GM23338 (cell line): Measurements from ENCODE around the gene NR1I2. TPM values are rescaled to one million over a fixed set of nuclear protein-coding genes. Genes with fewer than 3 reads are reported as not detected.

ENCODE experiments used
- ATAC-seq: fragments of 200-7000 bp; cut with Tn5 transposase; 3 replicates; pipeline ENCODE4 v1.9.1; 2020
- DNase-seq: peaks from one replicate; pipeline ENCODE4 v3.0.0-alpha.2; 2015; ENCODE audit warnings: low spot score
- H2AFZ ChIP-seq: fragments of 200-600 bp; sonication (generic); 2 replicates; pipeline ENCODE4 v1.8.0; 2016; ENCODE audit warnings: antibody characterized with exemption, mild to moderate bottlenecking, moderate library complexity
- H3F3A ChIP-seq: fragments of 200-600 bp; sonication (generic); replicated peaks from 2 replicates; pipeline ENCODE4 v1.8.0; 2017; ENCODE audit warnings: antibody characterized with exemption, mixed run types, low read depth
- H3K27ac ChIP-seq: fragments of 200-600 bp; sonication (generic); 2 replicates; pipeline ENCODE4 v1.6.1; 2016; ENCODE audit warnings: low read depth
- H3K27me3 ChIP-seq: fragments of 200-600 bp; sonication (generic); 2 replicates; pipeline ENCODE4 v1.8.0; 2016; ENCODE audit warnings: mild to moderate bottlenecking, mixed run types, moderate library complexity; ENCODE audit not compliant: insufficient read depth
- H3K36me3 ChIP-seq: fragments of 200-600 bp; sonication (generic); 2 replicates; pipeline ENCODE4 v1.8.0; 2016; ENCODE audit warnings: mild to moderate bottlenecking; ENCODE audit not compliant: insufficient read depth
- H3K4me1 ChIP-seq: fragments of 200-600 bp; sonication (generic); 2 replicates; pipeline ENCODE4 v1.8.0; 2016; ENCODE audit warnings: mild to moderate bottlenecking, moderate library complexity; ENCODE audit not compliant: insufficient read depth
- H3K4me2 ChIP-seq: fragments of 200-600 bp; sonication (generic); 2 replicates; pipeline ENCODE4 v1.7.1; 2017; ENCODE audit warnings: mixed run types
- H3K4me3 ChIP-seq: fragments of 200-600 bp; sonication (generic); 2 replicates; pipeline ENCODE4 v1.6.1; 2016; ENCODE audit warnings: mixed run types
- H3K79me2 ChIP-seq: fragments of 200-600 bp; sonication (generic); replicated peaks from 2 replicates; pipeline ENCODE4 v1.8.0; 2017; ENCODE audit warnings: mild to moderate bottlenecking; ENCODE audit not compliant: insufficient read depth
- H3K9me2 ChIP-seq: fragments of 200-600 bp; sonication (generic); 2 replicates; pipeline ENCODE4 v1.8.0; 2017; ENCODE audit not compliant: insufficient read depth
- H4K20me1 ChIP-seq: fragments of 200-600 bp; sonication (generic); replicated peaks from 2 replicates; pipeline ENCODE4 v1.8.0; 2017; ENCODE audit warnings: mild to moderate bottlenecking; ENCODE audit not compliant: insufficient read depth
- H3K27ac Mint-ChIP-seq: 2 replicates; pipeline ENCODE4 v1.8.0; 2020; ENCODE audit warnings: inconsistent platforms, mild to moderate bottlenecking, moderate library complexity, mixed read lengths
- H3K27me3 Mint-ChIP-seq: 3 replicates; pipeline ENCODE4 v1.8.0; 2022; ENCODE audit warnings: low read depth, mild to moderate bottlenecking, moderate library complexity, mixed read lengths, inconsistent platforms; ENCODE audit not compliant: insufficient read depth, poor library complexity
- H3K36me3 Mint-ChIP-seq: 3 replicates; pipeline ENCODE4 v1.8.0; 2021; ENCODE audit warnings: low read depth, mild to moderate bottlenecking, inconsistent platforms, moderate library complexity, mixed read lengths
- H3K4me1 Mint-ChIP-seq: 3 replicates; pipeline ENCODE4 v1.8.0; 2020; ENCODE audit warnings: mild to moderate bottlenecking, inconsistent platforms, mixed read lengths
- H3K4me3 Mint-ChIP-seq: 3 replicates; pipeline ENCODE4 v1.8.0; 2021; ENCODE audit warnings: moderate library complexity, mild to moderate bottlenecking, inconsistent platforms, mixed read lengths
- H3K9me3 Mint-ChIP-seq: 3 replicates; pipeline ENCODE4 v1.8.0; 2020; ENCODE audit warnings: moderate library complexity, mild to moderate bottlenecking, inconsistent platforms, mixed read lengths
- CREB1 ChIP-seq: fragments of 250-450 bp; sonication (Bioruptor Pico); IDR thresholded peaks from 2 replicates; pipeline ENCODE4 v1.5.0; 2020; ENCODE audit warnings: low read depth, mild to moderate bottlenecking, moderate library complexity
- CTCF ChIP-seq, 2 experiments: fragments of 200-600 bp in 1 of 2; sonication (generic) in 1 of 2; conservative IDR thresholded peaks; 2 replicates each; pipeline versions ENCODE4 v1.5.1 to v1.6.1; 2016 to 2017; ENCODE audit warnings: antibody characterized with exemption in 2 of 2, low read depth in 2 of 2, mild to moderate bottlenecking in 2 of 2, moderate library complexity in 1 of 2
- EZH2 ChIP-seq: fragments of 200-600 bp; sonication (generic); IDR thresholded peaks from one replicate; pipeline ENCODE4 v1.8.0; 2017; ENCODE audit warnings: antibody characterized with exemption, mild to moderate bottlenecking, low read depth; ENCODE audit not compliant: unreplicated experiment
- EZH2phosphoT487 ChIP-seq: fragments of 200-600 bp; sonication (generic); IDR thresholded peaks from one replicate; pipeline ENCODE4 v1.8.1; 2018; ENCODE audit warnings: antibody characterized with exemption; ENCODE audit not compliant: unreplicated experiment
- JUNB ChIP-seq: IDR thresholded peaks from one replicate; pipeline ENCODE4 v1.6.1; 2016; ENCODE audit warnings: antibody characterized with exemption; ENCODE audit not compliant: unreplicated experiment
- NANOG ChIP-seq: IDR thresholded peaks from 2 replicates; pipeline ENCODE4 v1.6.1; 2016; ENCODE audit warnings: antibody characterized with exemption, borderline replicate concordance
- POLR2AphosphoS5 ChIP-seq: IDR thresholded peaks from 2 replicates; pipeline ENCODE4 v1.6.1; 2016; ENCODE audit warnings: antibody characterized with exemption, low read depth
- REST ChIP-seq: IDR thresholded peaks from one replicate; pipeline ENCODE4 v1.6.1; 2018; ENCODE audit warnings: antibody characterized with exemption; ENCODE audit not compliant: unreplicated experiment
- STAT1 ChIP-seq: IDR thresholded peaks from one replicate; pipeline ENCODE4 v1.6.1; 2016; ENCODE audit warnings: antibody characterized with exemption; ENCODE audit not compliant: unreplicated experiment
- ZNF114 ChIP-seq: fragments of 250-450 bp; sonication (Bioruptor Pico); IDR thresholded peaks from 2 replicates; pipeline ENCODE4 v1.5.0; 2020; ENCODE audit warnings: mild to moderate bottlenecking, moderate library complexity
- ZNF331 ChIP-seq: fragments of 250-450 bp; sonication (Bioruptor Pico); IDR thresholded peaks from 2 replicates; pipeline ENCODE4 v1.5.0; 2020; ENCODE audit warnings: low read depth, mild to moderate bottlenecking, moderate library complexity
- ZNF462 ChIP-seq: fragments of 250-450 bp; sonication (Bioruptor Pico); IDR thresholded peaks from 2 replicates; pipeline ENCODE4 v1.5.0; 2020; ENCODE audit warnings: mild to moderate bottlenecking, moderate library complexity
- polyA plus RNA-seq: library from polyadenylated mRNA; unstranded; fragments of >200 nt; fragmentation: Nextera tagmentation; extraction: Ambion mirVana; gene quantifications from 2 replicates; pipeline ENCODE4 v1.2.1, GENCODE V29; 2016
- total RNA-seq: library from RNA; depleted of rRNA; stranded (reverse); fragments of >200 nt; shearing (Covaris generic); gene quantifications from 2 replicates; pipeline ENCODE4 v1.2.3, GENCODE V29; 2014

The NR1I2 gene
- total and polyA plus RNA-seq, 2 experiments from 2014 or later, result 0.89 to 4.4 TPM

- no peak for TF ChIP-seq ZNF462 (CRISPR knock-in tag)
- TF ChIP-seq CTCF (conservative IDR thresholded peaks at IDR 0.05; ENCODE audit: low read depth in 2 of 2), result no peak
These were observed 36.0 kb upstream of the NR1I2 start (continued) for GRCh38 chr3:119745942-119746341.

GRCh38 chr3:119746423-119746822, 35.5 kb upstream of the NR1I2 start:
- H2AFZ ChIP-seq, result no peak overlapping the region
- no peak overlapping the region for H3K4me3 ChIP-seq
- H3K9me2 ChIP-seq, result no peaks in the 10 kb centered on the region
- H3F3A ChIP-seq, result no peaks in the 10 kb centered on the region
- H3K27ac Mint-ChIP-seq, result no peak overlapping the region
- H3K79me2 ChIP-seq, result no peaks in the 10 kb centered on the region
- ATAC-seq, result peak; percentile 44; the same call in 2 of the 3 replicates
- peak; percentile 21 for DNase-seq
- H3K27ac ChIP-seq, result no peak overlapping the region
- H3K4me1 ChIP-seq, result peaks cover 3% of the 10 kb centered on the region; the same call in 1 of the 2 replicates
- no peak overlapping the region for H3K4me2 ChIP-seq
- H3K9me3 Mint-ChIP-seq, result no peaks in the 10 kb centered on the region
- no peaks in the 10 kb centered on the region for H3K36me3 Mint-ChIP-seq
- peaks cover 3% of the 10 kb centered on the region for H3K27me3 Mint-ChIP-seq
- no peaks in the 10 kb centered on the region for H3K27me3 ChIP-seq
- no peak overlapping the region for H3K4me3 Mint-ChIP-seq
- no peaks in the 10 kb centered on the region for H4K20me1 ChIP-seq
- no peaks in the 10 kb centered on the region for H3K36me3 ChIP-seq
- H3K4me1 Mint-ChIP-seq, result no peaks in the 10 kb centered on the region; the same call in 2 of the 3 replicates
- no peak for TF ChIP-seq JUNB
- no peak for TF ChIP-seq ZNF331
- no peak for TF ChIP-seq EZH2phosphoT487
- TF ChIP-seq STAT1, result no peak
- TF ChIP-seq CREB1 (CRISPR knock-in tag), result no peak
- TF ChIP-seq ZNF114, result no peak
- no peak for TF ChIP-seq POLR2AphosphoS5
- TF ChIP-seq EZH2, result no peak
- TF ChIP-seq REST, result no peak
- no peak for TF ChIP-seq NANOG
- no peak for TF ChIP-seq CTCF (conservative IDR thresholded peaks at IDR 0.05; ENCODE audit: low read depth in 2 of 2)
